ENCODE measurements around the gene BORCS5.

GRCh38 chr12:12481631-12482030 lies 124.8 kb downstream of the BORCS5 start:
- TF ChIP-seq PPARA (CRISPR knock-in tag; IDR thresholded peaks at IDR 0.05; ENCODE audit: borderline replicate concordance) (no peak), ISL1 (CRISPR knock-in tag; IDR thresholded peaks at IDR 0.05) (no peak), GLIS3 (CRISPR knock-in tag; IDR thresholded peaks at IDR 0.05) (no peak), OSR1 (CRISPR knock-in tag; IDR thresholded peaks at IDR 0.05) (no peak), ZFP30 (CRISPR knock-in tag; IDR thresholded peaks at IDR 0.05) (no peak), PATZ1 (CRISPR knock-in tag; IDR thresholded peaks at IDR 0.05; ENCODE audit: borderline replicate concordance) (no peak), ZNF565 (CRISPR knock-in tag; conservative IDR thresholded peaks at IDR 0.05; ENCODE audit: low read depth) (no peak), ESRRG (CRISPR knock-in tag; IDR thresholded peaks at IDR 0.05) (no peak), ZNF8 (CRISPR knock-in tag; IDR thresholded peaks at IDR 0.05) (no peak), CSRNP3 (CRISPR knock-in tag; IDR thresholded peaks at IDR 0.05) (no peak), ZFP3 (CRISPR knock-in tag; IDR thresholded peaks at IDR 0.05) (no peak), TOX (CRISPR knock-in tag; IDR thresholded peaks at IDR 0.05; ENCODE audit: borderline replicate concordance) (no peak), RARB (CRISPR knock-in tag; IDR thresholded peaks at IDR 0.05) (no peak)
- TF ChIP-seq, protein P1, sequence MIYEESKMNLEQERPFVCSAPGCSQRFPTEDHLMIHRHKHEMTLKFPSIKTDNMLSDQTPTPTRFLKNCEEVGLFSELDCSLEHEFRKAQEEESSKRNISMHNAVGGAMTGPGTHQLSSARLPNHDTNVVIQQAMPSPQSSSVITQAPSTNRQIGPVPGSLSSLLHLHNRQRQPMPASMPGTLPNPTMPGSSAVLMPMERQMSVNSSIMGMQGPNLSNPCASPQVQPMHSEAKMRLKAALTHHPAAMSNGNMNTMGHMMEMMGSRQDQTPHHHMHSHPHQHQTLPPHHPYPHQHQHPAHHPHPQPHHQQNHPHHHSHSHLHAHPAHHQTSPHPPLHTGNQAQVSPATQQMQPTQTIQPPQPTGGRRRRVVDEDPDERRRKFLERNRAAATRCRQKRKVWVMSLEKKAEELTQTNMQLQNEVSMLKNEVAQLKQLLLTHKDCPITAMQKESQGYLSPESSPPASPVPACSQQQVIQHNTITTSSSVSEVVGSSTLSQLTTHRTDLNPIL (CRISPR knock-in tag; IDR thresholded peaks at IDR 0.05; ENCODE audit: low read depth), result no peak

All from SK-N-SH treated with all-trans-retinoic acid at 6 μM for 48 hours (cell line).